ENCODE measurements around the gene ANKRD12.
"Not testable (repeated sequence)": the region's sequence is repeated elsewhere in the genome, so short reads cannot be mapped to it uniquely, and the experiment has no call there.

ANKRD12 gene

GRCh38 chr18:9140984-9141383 lies 4.4 kb downstream of the ANKRD12 start:
- DNase-seq (ENCODE audit: low read depth in 3 of 3): no peak

GRCh38 chr18:9146224-9146623 lies 9.6 kb downstream of the ANKRD12 start:
- DNase-seq (ENCODE audit: low read depth in 3 of 3): no peak

- no peak for DNase-seq (ENCODE audit: low read depth in 3 of 3)
These were observed 11.0 kb downstream of the ANKRD12 start for GRCh38 chr18:9147440-9148202.

DNA sequence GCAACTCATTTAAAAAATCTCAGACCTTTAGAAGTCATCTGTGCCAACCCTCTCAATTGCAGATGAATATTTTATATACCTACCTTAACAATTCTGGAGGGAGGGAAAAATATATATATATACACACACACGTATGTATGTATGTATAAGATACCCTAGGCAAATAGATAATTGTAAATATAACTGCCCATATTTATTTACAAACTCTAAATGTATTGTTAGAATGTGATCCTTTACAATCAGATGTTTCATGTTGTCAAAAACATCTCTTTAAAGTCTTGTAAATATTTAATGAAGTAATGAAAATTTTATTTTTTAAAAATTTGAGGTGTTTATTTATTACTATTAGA lies 11.6 kb downstream of the ANKRD12 start:
- no peak for DNase-seq (ENCODE audit: low read depth in 3 of 3)

DNA sequence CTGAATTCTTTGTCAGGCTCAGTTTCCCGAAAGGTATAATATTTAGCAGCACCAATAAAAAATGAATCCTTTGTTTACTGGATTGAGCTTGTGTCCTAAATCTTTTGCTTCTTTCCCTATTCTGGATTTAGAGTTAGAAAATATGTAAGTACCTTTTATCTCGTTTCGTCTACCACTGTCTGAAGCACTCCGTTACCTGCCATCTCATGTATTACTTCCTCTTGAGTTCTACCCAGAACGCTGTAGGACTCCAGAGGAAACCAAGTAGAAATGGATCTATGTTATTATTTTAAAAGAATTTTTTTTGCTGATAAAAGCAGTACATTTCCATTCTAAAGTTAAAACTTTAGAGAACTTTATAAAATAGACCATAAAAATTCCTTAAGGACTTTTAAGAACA lies 13.5 kb downstream of the ANKRD12 start:
- no peak for DNase-seq (ENCODE audit: low read depth in 3 of 3)

DNA sequence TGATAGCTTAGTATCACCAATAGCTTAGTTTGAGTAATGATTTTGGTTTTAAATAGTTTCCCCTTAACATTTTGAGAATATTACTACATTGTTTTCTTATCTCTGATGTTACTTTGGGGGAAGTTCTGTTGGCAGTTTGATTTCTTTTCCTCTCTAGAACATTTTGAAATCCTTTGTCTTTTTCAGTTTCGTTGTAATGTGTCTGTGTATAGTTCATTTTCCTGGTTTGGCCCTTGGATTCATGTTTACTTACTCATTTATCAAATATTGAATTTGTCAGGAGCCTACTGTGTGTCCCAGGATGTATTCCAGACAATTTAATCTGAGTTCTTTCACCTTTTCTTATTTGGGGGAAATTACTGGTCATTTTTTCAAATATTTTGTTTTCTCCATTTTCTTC lies 16.7 kb downstream of the ANKRD12 start:
- no peak for DNase-seq (ENCODE audit: low read depth in 3 of 3)

GRCh38 chr18:9156604-9157249 lies 20.1 kb downstream of the ANKRD12 start:
- DNase-seq (ENCODE audit: low read depth in 3 of 3): no peak

- no peak for DNase-seq (ENCODE audit: low read depth in 3 of 3)
These were observed 21.2 kb downstream of the ANKRD12 start for GRCh38 chr18:9157806-9158205.

GRCh38 chr18:9160014-9160413 lies 23.4 kb downstream of the ANKRD12 start:
- DNase-seq (ENCODE audit: low read depth in 3 of 3): no peak

GRCh38 chr18:9162663-9163062 lies 26.1 kb downstream of the ANKRD12 start:
- DNase-seq (ENCODE audit: low read depth in 3 of 3): not testable (repeated sequence)

- not testable (repeated sequence) for DNase-seq (ENCODE audit: low read depth in 3 of 3)
These were observed 27.6 kb downstream of the ANKRD12 start for GRCh38 chr18:9164149-9164548.

DNA sequence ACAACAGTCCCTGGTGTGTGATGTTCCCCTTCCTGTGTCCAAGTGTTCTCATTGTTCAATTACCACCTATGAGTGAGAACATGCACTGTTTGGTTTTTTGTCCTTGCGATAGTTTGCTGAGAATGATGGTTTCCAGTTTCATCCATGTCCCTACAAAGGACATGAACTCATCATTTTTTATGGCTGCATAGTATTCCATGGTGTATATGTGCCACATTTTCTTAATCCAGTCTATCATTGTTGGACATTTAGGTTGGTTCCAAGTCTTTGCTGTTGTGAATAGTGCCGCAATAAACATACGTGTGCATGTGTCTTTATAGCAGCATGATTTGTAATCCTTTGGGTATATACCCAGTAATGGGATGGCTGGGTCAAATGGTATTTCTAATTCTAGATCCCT lies 29.3 kb downstream of the ANKRD12 start:
- DNase-seq (ENCODE audit: low read depth in 3 of 3): not testable (repeated sequence)

DNA sequence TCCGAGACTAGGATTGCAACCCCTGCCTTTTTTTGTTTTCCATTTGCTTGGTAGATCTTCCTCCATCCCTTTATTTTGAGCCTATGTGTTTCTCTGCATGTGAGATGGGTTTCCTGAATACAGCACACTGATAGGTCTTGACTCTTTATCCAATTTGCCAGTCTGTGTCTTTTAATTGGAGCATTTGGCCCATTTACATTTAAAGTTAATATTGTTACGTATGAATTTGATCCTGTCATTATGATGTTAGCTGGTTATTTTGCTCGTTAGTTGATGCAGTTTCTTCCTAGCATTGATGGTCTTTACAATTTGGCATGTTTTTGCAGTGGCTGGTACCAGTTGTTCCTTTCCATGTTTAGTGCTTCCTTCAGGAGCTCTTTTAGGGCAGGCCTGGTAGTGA lies 32.9 kb downstream of the ANKRD12 start:
- DNase-seq (ENCODE audit: low read depth in 3 of 3): not testable (repeated sequence)

DNA sequence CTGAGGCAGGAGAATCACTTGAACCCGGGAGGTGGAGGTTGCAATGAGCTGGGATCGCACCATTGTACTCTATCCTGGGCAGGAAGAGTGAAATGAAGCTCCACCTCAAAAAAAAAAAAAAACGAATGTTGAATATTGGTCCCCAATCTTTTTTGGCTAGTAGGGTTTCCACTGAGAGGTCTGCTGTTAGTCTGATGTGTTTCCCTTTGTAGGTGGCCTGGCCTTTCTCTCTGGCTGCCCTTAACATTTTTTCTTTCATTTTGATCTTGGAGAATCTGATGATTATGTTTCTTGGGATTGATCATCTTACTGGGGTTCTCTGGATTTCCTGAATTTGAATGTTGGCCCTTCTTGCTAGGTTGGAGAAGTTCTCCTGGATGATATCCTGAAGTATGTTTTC lies 35.3 kb downstream of the ANKRD12 start:
- not testable (repeated sequence) for DNase-seq (ENCODE audit: low read depth in 3 of 3)

GRCh38 chr18:9172506-9173127 lies 36.0 kb downstream of the ANKRD12 start:
- DNase-seq (ENCODE audit: low read depth in 3 of 3): no peak

GRCh38 chr18:9173770-9174233 lies 37.2 kb downstream of the ANKRD12 start:
- no peak for DNase-seq (ENCODE audit: low read depth in 3 of 3)

- no peak for DNase-seq (ENCODE audit: low read depth in 3 of 3)
These were observed 37.7 kb downstream of the ANKRD12 start for GRCh38 chr18:9174302-9174701.

- DNase-seq (ENCODE audit: low read depth in 3 of 3): no peak
These were observed 38.5 kb downstream of the ANKRD12 start for GRCh38 chr18:9175115-9175514.

DNA sequence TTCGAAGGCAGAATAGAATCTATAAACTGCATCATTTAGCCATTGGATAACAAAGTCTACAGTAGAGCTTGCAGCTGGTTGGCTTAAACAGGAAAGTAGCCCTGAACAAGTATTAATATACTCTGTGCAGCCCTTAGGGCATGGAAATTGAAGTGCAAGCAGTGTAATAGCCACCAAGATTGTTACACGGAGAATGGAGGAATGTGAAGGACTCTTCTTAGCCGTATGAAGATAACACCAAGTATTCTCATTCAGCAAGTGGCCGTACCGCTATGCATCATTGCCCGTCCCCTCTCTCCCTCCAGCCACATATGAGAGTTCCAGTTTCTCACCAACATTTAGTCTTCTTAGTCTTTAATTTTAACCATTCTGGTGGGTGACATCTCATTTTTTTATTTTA lies 40.5 kb downstream of the ANKRD12 start:
- no peak for DNase-seq (ENCODE audit: low read depth in 3 of 3)

- no peak for DNase-seq (ENCODE audit: low read depth in 3 of 3)
These were observed 40.9 kb downstream of the ANKRD12 start for GRCh38 chr18:9177466-9177865.

- no peak for DNase-seq (ENCODE audit: low read depth in 3 of 3)
These were observed 42.0 kb downstream of the ANKRD12 start for GRCh38 chr18:9178557-9178956.

DNA sequence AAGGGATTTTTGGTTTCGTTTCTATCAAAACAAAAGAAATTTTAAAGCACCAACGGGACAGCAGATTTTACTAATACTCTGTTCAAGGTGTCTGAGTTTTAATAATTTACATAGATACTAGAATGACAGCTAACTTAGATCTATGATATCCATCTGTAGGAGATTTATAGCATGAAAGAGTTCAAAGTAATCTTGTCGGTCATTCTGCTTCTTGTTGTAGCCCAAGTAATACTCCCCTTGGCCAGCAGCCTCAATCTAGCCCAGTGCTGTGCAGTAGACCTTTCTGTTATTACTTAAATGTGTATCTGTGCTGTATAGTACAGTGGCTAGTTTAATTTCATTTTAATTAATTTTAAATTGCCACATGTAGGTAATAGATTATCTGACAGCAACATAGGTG lies 44.7 kb downstream of the ANKRD12 start:
- no peak for DNase-seq (ENCODE audit: low read depth in 3 of 3)

DNA sequence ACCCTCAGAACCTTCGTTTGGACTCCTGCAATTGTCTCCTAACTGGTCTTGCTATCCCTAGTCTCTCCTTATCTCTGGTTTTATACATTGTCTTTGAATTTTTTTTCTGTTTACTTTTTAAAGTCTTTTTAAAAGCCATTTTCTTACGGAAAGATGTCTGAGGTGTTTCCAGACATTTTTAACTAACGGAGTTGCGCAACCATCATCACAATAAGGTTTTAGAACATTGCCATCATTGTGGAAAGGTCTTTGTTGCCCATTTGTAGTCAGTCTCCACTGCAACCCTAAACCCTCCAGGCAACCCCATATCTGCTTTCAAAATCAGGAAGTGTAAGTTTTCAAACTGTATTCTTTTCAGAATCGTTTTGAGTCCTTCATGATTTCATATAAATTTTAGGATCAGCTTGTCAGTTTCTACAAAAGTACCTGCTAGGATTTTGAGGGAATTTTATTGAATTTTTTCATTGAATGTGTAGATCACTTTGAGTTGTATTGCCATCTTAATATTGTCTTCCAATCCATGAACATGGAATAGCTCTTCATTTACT lies 46.3 kb downstream of the ANKRD12 start:
- DNase-seq (ENCODE audit: low read depth in 3 of 3): no peak
